CD4-positive, alpha-beta T cell treated with Interleukin-2 at 100 ng/mL for 4 hours (primary cell): ENCODE results near the gene MACROD2.

Source experiments
- DNase-seq: peaks from one replicate; pipeline ENCODE4 v3.0.0-alpha.2; 2020; ENCODE audit warnings: low spot score

MACROD2 gene

DNA sequence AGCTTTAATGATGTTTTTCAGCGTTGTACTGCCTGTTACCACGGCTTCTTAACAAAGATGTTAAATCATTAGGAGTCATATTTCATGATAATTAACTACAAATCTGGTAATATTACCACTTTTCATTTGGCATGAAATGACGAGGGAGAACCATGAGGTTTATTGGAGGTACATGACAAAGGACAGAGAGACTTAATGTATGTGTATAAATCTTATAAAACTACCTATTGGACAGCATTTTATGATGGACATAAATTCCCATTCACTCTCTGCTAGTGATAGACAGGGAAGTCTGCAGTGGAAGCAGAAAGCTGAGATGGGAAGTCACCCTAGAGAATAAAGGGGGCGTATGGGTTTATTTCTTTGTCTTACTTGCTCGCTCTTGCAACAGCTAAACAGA lies 1292.0 kb downstream of the MACROD2 start:
- no peak for DNase-seq

DNA sequence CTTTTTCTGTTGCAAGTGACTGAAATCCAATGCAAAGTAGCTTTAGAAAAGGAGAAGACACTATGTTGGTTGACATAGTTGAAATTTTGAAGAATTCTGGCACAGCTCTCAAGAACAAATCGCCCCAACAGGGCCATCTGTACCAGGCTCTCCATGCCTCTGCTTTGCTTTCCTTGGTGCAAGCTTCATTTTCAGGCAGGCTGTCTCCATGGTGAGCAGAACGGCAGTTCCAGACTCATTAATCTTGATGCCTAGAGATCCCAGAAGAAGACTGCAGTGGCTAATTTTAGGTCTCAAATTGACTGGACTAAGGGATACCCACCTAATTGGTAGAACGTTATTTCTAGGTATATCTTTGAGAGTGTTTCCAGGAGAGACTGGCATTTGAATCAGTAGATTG lies 1292.8 kb downstream of the MACROD2 start:
- no peak for DNase-seq

DNA sequence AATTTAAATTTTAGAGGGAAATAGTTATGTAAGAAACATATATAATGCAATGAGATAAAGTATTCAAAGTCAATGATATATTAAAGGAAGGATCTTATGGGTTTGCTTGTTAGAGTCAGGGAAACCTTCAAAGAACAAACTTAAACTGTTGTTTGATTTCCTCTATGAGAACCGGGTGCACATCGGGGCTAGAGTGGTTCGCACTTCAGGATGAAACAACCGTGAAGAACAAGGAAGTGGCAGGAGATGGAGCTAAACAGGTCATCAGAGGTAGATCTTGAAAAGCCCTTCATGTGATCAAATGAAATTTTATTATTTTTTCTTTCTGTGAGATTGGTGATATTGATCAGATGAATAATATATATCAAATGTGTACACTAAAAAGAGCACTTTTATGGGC lies 1294.0 kb downstream of the MACROD2 start:
- no peak for DNase-seq

DNA sequence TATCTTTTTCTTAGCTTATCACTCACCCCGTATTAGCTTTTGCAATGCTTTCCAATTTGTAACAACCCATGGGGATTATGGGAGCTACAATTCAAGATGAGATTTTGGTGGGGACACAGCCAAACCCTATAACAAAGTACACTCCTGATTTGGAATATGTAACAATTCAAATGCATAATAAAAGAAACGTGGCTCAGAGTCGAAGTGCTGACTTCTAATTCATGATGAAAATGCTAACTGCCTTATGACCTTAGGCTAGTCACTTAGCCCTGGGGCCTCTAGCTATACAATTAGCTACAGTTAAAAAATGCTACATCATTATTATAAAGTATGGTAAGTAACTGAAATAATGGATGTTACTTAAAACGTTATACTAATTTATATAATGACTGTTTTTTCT lies 1297.1 kb downstream of the MACROD2 start:
- DNase-seq = no peak

DNA sequence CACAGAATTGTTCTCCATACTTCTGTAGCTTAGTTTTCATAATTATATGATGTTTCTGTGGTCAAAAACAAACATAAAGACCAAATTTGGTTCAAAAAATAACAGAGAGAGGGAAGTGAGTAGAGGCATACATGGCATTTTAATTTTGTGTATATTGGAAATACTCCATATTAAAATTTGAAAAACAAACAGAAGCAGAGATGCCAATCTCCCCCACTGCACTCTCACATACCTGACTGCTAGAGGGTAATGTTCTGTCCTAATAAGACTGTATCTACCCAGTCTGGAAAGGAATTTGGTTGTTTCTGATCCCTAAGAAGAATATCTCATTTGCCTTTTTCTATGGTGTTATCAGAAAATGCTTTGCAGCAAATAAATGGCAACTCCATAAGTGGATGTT lies 1301.1 kb downstream of the MACROD2 start:
- no peak for DNase-seq

DNA sequence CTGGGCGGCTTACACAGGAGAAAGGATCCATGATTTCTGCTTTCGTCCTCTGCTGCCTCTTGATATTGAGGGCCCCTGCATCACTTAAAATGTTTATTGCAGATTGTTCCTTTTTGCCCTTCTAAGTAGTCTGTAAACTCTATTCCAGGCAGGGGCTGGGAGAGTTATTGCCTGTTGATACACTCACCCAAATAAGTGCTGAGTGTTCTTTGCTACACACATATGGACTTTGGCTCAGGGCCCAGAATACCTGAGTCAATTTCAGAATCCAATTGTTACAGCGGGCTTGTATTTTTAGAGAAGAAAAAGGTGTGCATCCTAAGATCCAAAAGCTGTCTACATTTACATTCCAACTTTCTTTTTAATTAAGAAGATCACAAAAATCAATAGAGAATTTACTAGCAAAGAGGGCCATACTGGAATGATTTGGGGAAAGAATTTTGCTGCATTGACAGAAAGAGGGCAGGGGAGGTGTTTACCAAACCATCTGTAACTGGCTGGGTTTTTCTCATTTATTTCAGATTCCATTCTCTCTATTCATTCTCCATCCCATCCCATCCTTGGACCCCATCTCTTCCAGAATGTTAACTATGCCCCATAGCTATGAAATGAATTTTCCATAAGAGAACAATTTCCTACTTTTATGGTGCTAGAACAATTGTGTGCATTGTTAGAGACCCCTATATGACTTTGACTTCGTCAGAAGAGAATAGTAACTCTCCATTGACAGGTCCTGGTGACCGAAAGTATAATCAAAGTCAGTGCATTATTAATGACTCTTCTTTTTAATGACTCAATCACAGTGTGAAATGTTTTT lies 1302.0 kb downstream of the MACROD2 start:
- no peak for DNase-seq

DNA sequence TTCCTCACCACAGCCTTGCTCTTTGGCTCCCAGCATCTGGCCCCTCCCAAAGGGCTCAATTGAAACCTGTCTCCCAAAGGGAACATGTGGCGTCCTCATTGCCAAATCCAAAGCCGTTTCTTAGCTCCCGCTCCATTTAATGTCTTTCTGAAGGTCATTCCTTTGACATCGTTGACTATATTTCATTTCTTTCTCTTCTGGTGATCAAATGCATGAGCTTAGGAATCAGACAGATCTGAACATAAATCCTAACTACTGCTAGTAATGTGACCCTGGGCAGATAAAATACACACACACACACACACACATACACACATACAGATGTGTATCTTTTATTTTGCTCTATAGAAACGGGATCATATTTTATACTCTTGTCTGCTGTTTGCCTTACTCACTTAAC lies 1306.8 kb downstream of the MACROD2 start:
- DNase-seq = no peak

DNA sequence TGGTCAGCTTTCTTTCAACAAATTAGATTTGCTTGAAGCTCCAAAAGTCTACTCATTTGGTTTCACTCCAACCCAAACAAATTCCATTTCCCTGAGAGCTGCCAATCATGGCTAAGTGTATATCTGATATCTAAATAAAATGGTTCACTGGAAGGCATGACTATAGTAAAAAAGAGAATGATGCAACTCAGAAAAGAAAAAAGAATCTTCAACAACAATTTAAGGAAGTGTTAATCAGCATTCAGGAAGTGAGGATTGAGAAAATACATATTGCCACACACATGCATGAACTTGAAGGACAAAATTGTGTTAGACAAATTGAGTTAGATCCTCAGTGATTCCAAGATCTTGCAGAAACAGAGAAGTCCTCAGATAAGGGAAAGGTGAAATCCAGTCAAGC lies 1315.0 kb downstream of the MACROD2 start:
- no peak for DNase-seq

DNA sequence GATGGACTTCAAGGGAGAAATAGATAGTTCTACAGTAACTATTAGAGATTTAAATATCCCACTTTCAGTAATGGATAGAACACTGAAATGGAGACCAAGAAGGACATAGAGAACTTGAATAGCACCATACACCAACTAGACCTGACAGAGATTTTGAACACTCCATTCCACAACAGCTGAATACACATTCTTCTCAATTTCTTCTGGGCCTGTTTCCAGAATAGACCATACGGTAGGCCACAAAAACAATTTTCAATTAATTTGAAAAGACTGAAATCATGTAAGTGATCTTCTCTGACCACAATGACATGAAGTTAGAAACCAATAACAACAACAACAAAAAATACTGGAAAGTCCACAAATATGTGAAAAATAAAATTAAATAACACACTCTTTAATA lies 1321.2 kb downstream of the MACROD2 start:
- DNase-seq = no peak

DNA sequence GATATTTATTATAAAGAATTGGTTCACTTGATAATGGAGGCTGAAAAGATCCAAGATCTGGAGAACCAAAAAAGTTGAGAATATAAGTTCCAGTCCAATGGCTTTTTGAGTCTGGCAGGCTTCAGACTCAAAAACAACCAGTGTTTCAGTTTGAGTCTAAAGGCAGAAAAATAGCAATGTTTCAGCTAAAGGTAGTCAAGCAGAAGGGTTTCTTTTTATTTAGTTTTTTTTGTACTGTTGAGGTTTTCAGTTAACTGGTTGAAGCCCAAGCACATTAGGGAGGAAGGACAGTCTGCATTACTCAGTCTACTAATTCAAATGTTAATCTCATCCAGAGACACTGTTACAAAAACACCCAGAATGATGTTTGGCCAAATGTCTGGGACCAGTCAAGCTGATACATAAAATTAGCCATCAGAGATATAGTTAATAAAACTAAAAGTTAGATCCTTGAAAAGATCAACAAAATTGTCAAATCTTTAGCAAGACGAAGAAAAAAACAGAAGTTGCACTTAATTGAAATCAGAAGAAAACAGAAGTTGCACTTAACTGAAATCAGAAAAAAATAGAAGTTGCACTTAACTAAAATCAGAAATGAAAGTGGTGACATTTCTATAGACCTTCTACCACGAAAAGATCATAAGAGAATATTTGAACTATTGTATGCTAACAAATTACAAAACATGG lies 1322.4 kb downstream of the MACROD2 start:
- no peak for DNase-seq

DNA sequence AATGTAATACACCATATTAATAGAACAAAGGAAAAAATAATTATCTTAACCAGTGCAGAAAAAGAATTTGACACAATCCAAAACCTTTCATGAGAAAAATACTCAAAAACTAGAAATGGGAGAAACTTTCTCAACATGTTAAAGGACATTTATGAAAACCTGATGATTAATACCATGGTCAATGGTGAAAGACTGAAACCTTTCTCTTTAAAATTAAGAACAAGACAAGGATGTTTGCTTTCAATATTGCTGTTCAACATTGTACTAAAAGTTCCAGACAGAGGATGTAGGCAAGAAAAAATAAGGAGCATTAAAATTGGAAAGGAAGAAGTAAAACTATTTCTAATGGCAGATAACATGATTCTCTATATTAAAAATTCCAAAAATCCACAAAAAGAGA lies 1323.4 kb downstream of the MACROD2 start:
- DNase-seq = no peak

DNA sequence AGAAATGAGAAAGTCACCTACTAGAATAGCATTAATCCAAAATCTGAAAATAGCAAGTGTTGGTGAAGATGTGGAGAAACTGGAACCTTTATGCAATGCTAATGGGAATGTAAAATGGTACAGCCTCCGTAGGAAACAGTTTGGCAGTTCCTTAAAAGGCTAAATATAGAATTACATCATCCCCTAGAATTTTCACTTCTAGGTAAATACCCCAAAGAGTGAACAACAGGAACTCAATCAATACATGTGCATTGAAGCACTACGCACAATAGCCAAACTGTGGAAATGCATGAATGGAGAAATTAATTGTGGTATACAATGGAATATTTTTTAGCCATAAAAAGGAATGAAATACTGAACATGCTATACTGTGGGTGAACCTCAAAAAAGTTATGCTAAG lies 1324.1 kb downstream of the MACROD2 start:
- DNase-seq = no peak

DNA sequence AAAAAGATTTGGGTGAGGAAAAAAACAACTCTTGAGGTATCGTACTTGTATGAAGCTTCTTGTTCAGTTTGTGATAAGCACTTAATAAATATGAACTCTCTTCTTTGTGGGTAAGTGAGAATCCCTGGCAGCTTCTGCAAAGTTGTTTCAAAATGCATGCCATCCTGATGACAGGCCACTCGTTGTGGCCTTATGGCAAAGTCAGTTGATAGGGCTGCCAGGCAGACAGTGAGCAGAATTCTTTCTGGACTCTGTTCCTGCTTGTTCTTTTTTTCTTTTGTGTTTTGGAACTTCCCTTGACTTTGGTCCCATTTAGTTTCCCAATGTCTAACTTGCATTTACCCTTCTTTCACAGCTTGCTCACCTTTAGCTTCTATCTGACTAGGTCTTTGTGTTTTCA lies 1325.6 kb downstream of the MACROD2 start:
- DNase-seq = no peak

DNA sequence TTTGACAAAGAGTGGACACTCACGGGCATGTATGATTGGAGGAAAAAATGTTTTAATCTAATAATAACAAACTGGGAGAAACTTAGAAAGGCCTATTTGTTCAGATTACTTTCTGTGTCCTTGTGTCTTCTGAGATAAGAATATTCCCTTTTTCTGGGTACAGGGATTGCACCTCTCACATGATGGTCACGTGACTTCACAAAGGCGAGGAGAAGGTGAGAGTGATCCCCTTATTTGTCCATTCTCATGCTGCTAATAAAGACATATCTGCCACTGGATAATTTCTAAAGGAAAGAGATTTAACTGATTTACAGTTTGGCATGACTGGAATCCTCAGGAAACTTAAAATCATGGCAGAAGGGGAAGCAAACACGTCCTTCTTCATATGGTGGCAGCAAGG lies 1331.8 kb downstream of the MACROD2 start:
- DNase-seq = no peak

DNA sequence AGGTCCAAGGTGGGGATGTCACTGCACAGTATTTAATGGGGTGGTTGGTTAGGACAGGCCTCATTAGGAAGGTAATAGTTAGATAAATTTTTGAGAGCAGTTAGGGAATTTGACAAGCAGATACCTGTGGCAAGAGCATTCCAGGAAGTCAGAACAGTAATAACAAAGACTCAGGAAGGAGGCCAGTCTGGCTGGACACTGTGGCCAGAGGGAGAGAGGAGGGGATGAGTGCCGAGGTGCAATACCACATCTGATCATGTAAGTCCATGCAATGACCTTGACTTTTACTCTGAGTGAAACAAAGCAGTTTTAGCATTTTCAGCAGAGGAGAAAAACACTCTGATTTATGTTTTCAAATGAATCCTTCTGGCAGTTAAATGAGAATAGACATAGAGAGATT lies 1332.8 kb downstream of the MACROD2 start:
- DNase-seq = no peak

DNA sequence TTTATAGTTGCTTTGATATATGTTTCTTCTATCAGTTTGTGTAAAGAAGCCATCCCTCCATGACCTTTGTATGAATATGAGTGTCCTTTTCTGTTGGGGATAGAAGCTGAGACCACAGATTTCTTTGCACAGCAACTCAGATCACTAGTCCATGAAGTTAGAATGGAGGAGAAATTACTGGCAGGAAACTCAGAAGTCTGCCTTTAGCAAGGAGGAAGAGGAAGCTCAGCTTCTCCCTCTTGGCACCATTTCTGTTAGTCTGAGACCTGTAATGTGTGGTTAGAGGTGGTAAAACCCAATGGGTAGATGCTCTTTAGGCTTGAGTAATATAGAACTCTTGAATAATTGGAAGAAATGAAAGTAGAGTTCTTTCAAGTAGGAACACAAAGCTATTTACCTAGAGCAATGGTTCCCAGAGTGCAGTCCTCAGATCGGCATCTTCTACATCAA lies 1337.4 kb downstream of the MACROD2 start:
- DNase-seq = no peak

DNA sequence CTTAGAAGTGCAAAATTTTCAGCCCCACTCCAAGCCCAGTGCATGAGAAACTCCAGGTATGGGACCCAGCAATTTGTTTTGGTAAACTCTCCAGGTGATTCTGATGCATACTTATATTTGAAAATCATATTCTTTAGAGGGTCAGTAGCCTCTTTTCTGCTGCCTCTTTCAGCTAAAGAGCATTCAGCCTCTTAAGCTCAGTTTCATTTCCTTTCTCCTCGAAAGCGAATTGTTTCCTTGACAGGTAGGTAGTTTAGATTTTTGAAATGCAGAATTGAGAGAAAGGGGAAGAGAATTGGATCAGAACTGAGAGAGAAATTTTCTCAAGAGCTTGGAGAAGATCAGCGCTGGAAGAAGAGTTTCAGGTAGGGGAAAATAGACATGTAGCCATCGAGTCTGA lies 1337.9 kb downstream of the MACROD2 start:
- DNase-seq = no peak

DNA sequence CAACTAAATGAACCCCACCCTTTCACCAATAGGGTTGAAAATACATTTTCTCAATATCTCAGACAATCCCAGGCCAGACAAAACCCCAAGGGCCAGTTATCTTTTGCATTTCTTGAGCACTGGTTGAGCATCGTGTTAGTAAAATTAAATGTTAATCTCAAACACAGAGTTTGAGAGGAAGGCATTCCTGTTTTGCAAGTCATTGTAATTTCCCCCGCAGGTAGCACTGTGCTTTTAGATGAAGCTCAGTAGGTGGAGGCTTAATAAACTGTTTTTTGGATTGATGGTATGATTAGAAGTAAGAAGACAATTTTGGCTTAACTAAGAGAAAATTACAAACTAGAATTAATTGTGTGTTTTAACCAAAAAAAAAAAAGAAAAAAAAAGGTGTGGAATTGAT lies 1340.7 kb downstream of the MACROD2 start:
- DNase-seq = no peak

DNA sequence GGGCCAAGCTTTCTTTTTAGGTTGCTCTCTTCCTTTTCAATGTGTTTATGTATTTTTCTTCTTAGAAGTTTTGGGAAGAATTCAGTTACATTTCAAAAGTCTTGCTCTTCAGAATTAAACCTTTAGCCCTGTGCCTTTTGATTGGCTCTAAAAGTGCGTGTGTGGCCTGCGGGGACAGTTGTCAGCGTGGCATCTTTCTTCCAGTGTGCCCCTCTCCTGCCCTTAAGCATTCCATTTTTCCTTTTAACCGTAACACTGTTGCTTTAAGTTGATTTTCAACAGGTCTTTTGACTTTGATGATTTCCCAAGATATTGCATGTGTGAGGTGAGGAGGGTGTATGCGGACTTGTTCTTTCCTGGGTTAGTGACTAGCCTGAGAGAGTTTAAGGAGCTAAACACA lies 1341.2 kb downstream of the MACROD2 start:
- DNase-seq = no peak

DNA sequence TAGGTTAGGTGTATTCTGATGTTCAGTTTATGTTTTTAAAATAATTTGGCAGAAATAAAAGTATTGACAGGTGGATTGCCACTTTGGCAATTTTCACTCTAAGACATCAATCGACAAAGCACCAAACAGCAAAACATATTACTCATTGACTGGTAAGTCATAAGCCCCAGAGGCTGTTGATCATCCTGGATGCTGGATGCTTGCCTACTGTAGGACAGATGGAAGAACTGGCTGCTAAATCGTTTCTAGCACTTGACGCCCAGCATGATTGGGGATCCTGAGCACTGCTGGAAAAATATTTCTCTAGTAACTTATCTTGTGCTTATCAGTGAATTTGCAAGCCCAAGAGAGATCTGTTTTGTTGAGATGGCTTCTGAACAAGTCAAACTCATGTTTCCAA lies 1343.9 kb downstream of the MACROD2 start:
- DNase-seq = no peak

DNA sequence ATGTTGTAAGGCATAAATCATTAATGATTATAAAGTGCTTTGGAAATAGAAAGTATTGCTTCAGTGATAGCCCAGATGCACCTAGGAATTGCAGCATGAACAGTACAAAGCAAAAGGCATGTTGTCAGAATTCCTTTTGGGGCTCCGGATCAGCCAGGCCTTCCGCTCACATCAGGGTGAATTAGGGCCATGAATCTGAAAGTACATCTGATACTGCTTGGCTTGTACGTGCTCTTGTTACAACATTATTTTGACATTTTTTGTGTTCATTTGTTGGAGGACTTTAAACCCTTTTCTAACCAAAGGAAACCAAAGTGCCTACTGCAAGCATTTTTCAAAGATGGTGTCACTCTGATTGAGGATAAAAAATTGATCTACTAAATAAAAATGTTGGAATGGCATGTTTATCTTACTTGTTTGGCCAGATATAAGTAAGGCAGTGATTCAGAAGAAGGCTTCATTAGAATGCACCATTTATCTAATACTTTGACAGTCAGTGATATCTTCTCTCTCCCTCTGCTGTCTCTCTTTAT lies 1347.7 kb downstream of the MACROD2 start:
- no peak for DNase-seq

DNA sequence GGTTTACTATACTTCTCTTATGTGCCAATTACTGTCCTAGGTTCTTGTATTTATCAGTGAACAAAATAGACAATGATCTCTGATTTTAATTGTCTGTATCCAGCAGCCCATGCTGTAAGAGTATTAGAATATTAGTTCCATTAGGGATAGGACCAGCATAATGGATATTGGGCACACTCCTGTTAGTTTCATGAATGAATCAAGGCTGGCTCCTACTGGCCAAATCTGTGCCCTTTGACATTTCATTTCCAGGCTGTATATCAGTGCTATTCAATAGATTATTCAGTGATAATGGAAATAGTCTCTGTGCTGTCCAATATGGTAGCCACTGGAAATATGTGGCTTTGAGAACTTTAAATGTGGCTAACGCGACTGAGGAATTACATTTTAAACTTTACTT lies 1350.0 kb downstream of the MACROD2 start:
- DNase-seq = no peak

DNA sequence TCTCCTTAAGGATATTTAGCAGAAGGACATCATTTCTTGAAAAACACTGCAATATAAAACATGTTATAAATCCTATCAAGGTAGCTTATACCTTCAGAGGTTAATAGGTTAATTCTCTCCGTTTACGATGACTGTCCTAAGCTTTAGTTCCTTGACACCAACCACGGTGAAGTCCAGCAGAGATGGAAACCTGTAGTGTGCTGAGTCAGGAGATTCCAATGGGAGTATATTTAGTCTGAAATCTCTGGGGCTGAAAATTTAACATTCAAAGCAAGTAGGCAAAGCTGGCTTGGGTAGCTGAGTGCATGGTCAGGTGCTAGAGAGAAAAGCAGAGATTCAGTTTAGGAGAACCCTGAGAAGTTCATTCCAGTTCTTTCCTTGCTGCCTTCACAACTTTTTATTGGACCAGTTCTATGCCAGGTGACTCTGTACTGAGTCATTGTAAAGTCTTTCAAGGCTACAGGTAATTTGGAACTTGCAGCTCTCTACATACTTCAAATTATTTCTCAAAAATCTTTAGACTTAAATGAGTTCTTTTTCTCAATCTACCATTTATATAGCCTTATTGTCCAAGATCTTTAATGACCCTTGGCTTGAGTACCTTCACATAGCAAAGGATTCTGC lies 1351.5 kb downstream of the MACROD2 start:
- no peak for DNase-seq
